GM12872 (cell line): ENCODE results near the gene ARID1B.
A peak's percentile ranks its signal among the peaks of the same experiment; 100 is the strongest.

Source experiments
- CTCF ChIP-seq: IDR thresholded peaks from 3 replicates; pipeline ENCODE4 v1.5.1; 2011; ENCODE audit warnings: low read depth, mild to moderate bottlenecking, low read length, moderate library complexity; ENCODE audit not compliant: insufficient read depth

ARID1B gene

GRCh38 chr6:157005940-157006339, 228.8 kb downstream of the ARID1B start:
- no peak for TF ChIP-seq CTCF

- no peak for TF ChIP-seq CTCF
These were observed 231.4 kb downstream of the ARID1B start for GRCh38 chr6:157008568-157008967.

GRCh38 chr6:157012355-157012754, 235.2 kb downstream of the ARID1B start:
- TF ChIP-seq CTCF, result no peak

GRCh38 chr6:157013649-157014304, 236.6 kb downstream of the ARID1B start:
- no peak for TF ChIP-seq CTCF

GRCh38 chr6:157014871-157015270, 237.7 kb downstream of the ARID1B start:
- no peak for TF ChIP-seq CTCF

- TF ChIP-seq CTCF, result no peak
These were observed 239.8 kb downstream of the ARID1B start for GRCh38 chr6:157017022-157017421.

GRCh38 chr6:157017861-157018260, 240.7 kb downstream of the ARID1B start:
- no peak for TF ChIP-seq CTCF

GRCh38 chr6:157019115-157019641, 242.0 kb downstream of the ARID1B start:
- 0 out of 3 replicates have a peak, but pooled peaks have one; percentile 34 for TF ChIP-seq CTCF
